A549 (cell line): ENCODE data around the gene TSSK2.

Source experiments
- EP300 ChIP-seq, 2 experiments: fragments of >200 bp; sonication (Bioruptor Twin); formaldehyde crosslinking; IDR thresholded peaks; 2 replicates in 1 of 2; 3 replicates in 1 of 2; pipeline ENCODE4 v1.6.1; 2016 to 2017
- KDM5A ChIP-seq: fragments of 200-600 bp; sonication (generic); IDR thresholded peaks from 2 replicates; pipeline ENCODE4 v1.6.1; 2016; ENCODE audit warnings: antibody characterized with exemption, mild to moderate bottlenecking
- MAZ ChIP-seq: fragments of 150-350 bp; IDR thresholded peaks from 2 replicates; pipeline ENCODE4 v1.6.1; 2014; ENCODE audit warnings: antibody characterized with exemption, low read depth, low read length, borderline replicate concordance
- POLR2A ChIP-seq: IDR thresholded peaks from 2 replicates; pipeline ENCODE4 v1.6.1; 2012; ENCODE audit warnings: mild to moderate bottlenecking, low read length
- POLR2AphosphoS2 ChIP-seq: conservative IDR thresholded peaks from 2 replicates; pipeline ENCODE4 v1.6.1; 2012; ENCODE audit warnings: low read length, improper control_type of control experiment, inconsistent platforms
- RAD21 ChIP-seq, 2 experiments: fragments of >200 bp in 1 of 2; sonication (Bioruptor Twin) in 1 of 2; formaldehyde crosslinking in 1 of 2; IDR thresholded peaks in 1 of 2; conservative IDR thresholded peaks in 1 of 2; 2 replicates in 1 of 2; 3 replicates in 1 of 2; pipeline ENCODE4 v1.6.1; 2012 to 2018; ENCODE audit warnings: inconsistent platforms in 1 of 2
- TFCP2L1 ChIP-seq: fragments of 250-450 bp; sonication (Bioruptor Pico); IDR thresholded peaks from 2 replicates; pipeline ENCODE4 v1.5.0; 2021; ENCODE audit warnings: mild to moderate bottlenecking
- TF ChIP-seq, protein P1 (sequence below): fragments of >200 bp; sonication (Bioruptor Twin); formaldehyde crosslinking; IDR thresholded peaks from 3 replicates; pipeline ENCODE4 v1.5.1; 2016
- TF ChIP-seq, protein P2 (sequence below): fragments of 450-650 bp; IDR thresholded peaks from 2 replicates; pipeline ENCODE4 v1.6.1; 2014; ENCODE audit warnings: antibody characterized with exemption

DNA sequence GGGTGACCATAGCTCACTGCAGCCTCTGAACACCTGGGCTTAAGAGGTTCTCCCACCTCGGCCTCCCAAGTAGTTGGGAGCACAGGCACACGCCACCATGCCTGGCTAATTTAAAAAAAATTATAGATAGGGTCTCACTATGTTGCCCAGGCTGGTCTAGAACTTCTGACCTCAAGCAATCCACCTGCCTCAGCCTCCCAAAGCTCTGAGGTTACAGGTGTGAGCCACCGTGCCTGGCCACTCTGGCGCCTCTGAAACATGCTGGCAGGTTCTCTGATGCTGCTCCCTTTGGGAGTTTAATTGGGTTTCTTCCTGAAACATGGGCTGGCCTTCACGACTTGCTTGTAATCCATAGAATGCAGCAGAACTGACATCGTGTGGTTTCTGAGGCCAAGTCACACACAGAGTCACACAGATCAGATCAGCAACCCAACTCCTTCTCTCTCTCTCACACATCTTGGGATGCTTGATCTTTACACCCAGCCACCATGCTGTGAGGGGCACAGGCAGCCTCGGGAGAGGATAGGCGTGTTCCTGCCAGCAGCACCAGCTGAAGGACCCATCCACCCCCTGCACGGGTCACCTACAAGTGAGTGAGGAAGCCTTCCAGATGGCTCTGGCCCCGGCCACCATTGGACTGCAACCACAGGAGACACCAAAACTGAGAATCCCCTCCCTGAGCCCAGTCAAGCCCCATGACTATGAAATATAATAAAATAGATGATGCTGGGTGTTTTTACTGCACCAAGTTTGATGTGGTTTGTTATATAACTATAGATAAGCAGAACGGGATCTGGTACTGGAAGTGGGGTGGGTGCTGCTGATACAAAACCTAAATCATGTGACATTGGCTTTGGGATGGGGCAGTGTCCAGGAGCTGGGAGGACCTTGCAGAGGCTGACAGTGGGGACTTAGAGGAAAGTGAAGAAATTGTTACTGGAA is 22.1 kb downstream of the TSSK2 start:
- TF ChIP-seq POLR2A = no peak
- TF ChIP-seq, protein P1, sequence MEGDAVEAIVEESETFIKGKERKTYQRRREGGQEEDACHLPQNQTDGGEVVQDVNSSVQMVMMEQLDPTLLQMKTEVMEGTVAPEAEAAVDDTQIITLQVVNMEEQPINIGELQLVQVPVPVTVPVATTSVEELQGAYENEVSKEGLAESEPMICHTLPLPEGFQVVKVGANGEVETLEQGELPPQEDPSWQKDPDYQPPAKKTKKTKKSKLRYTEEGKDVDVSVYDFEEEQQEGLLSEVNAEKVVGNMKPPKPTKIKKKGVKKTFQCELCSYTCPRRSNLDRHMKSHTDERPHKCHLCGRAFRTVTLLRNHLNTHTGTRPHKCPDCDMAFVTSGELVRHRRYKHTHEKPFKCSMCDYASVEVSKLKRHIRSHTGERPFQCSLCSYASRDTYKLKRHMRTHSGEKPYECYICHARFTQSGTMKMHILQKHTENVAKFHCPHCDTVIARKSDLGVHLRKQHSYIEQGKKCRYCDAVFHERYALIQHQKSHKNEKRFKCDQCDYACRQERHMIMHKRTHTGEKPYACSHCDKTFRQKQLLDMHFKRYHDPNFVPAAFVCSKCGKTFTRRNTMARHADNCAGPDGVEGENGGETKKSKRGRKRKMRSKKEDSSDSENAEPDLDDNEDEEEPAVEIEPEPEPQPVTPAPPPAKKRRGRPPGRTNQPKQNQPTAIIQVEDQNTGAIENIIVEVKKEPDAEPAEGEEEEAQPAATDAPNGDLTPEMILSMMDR = no peak
- no peak for TF ChIP-seq KDM5A
- TF ChIP-seq, protein P2, sequence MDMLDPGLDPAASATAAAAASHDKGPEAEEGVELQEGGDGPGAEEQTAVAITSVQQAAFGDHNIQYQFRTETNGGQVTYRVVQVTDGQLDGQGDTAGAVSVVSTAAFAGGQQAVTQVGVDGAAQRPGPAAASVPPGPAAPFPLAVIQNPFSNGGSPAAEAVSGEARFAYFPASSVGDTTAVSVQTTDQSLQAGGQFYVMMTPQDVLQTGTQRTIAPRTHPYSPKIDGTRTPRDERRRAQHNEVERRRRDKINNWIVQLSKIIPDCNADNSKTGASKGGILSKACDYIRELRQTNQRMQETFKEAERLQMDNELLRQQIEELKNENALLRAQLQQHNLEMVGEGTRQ = no peak
- no peak for TF ChIP-seq RAD21 (conservative IDR thresholded peaks at IDR 0.05 in 1 of 2, IDR thresholded peaks at IDR 0.05 in 1 of 2)
- TF ChIP-seq EP300 (IDR thresholded peaks at IDR 0.05) = no peak
- TF ChIP-seq MAZ = no peak
- no peak for TF ChIP-seq TFCP2L1 (CRISPR knock-in tag)
- no peak for TF ChIP-seq POLR2AphosphoS2
